ENCODE data around the gene PAN3.

DNA sequence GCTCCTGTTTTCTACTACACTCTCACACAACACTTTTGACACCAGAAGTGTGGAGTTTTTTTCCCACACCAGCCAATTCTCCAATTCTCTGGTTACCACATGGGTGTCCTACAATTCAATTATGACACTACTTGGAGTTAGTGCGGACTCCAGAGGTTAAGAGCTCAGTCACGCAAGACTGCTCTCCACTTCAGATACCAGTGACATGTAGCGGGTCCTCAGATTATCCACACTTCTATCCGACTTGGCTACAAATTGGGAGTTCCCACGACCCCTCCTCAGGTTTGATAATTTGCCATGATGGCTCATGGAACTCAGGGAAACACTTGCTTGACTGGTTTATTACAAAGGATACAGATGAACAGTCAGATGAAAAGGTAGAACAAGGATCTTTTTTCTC is 32.9 kb downstream of the PAN3 start:
- TF ChIP-seq CTCF (IDR thresholded peaks at IDR 0.05) (no peak), POLR2AphosphoS5 (IDR thresholded peaks at IDR 0.05) (no peak), POLR2A (IDR thresholded peaks at IDR 0.05) (no peak), EP300 (IDR thresholded peaks at IDR 0.05) (no peak)
